ENCODE data around the gene PSMD1.

The PSMD1 gene

GRCh38 chr2:231029563-231029962, 27.1 kb upstream of the PSMD1 start:
- TF ChIP-seq NFIC (IDR thresholded peaks at IDR 0.05), result no peak
- no peak for TF ChIP-seq MAX (IDR thresholded peaks at IDR 0.05)
- TF ChIP-seq TEAD4 (IDR thresholded peaks at IDR 0.05), result no peak
- TF ChIP-seq FOXM1 (IDR thresholded peaks at IDR 0.05; ENCODE audit: borderline replicate concordance, low read depth), result no peak
- no peak for TF ChIP-seq TCF12 (IDR thresholded peaks at IDR 0.05; ENCODE audit: low read depth)
- no peak for TF ChIP-seq TAF1 (IDR thresholded peaks at IDR 0.05; ENCODE audit: low read depth)
- TF ChIP-seq ZBTB7A (IDR thresholded peaks at IDR 0.05; ENCODE audit: low read depth), result no peak
- no peak for TF ChIP-seq REST (IDR thresholded peaks at IDR 0.05; ENCODE audit: low read depth)
- no peak for TF ChIP-seq CEBPB (IDR thresholded peaks at IDR 0.05)
- TF ChIP-seq CREB1 (IDR thresholded peaks at IDR 0.05; ENCODE audit: low read depth), result no peak
- TF ChIP-seq EGR1 (IDR thresholded peaks at IDR 0.05), result no peak
- TF ChIP-seq EP300 (IDR thresholded peaks at IDR 0.05; ENCODE audit: borderline replicate concordance), result no peak
- TF ChIP-seq USF1 (IDR thresholded peaks at IDR 0.05), result no peak
- no peak for TF ChIP-seq RAD21 (IDR thresholded peaks at IDR 0.05; ENCODE audit: low read depth)

- TF ChIP-seq TCF12 (IDR thresholded peaks at IDR 0.05; ENCODE audit: low read depth), result no peak
- no peak for TF ChIP-seq CREB1 (IDR thresholded peaks at IDR 0.05; ENCODE audit: low read depth)
- TF ChIP-seq EGR1 (IDR thresholded peaks at IDR 0.05), result no peak
- TF ChIP-seq TAF1 (IDR thresholded peaks at IDR 0.05; ENCODE audit: low read depth), result no peak
- TF ChIP-seq RAD21 (IDR thresholded peaks at IDR 0.05; ENCODE audit: low read depth), result no peak
- TF ChIP-seq NFIC (IDR thresholded peaks at IDR 0.05), result no peak
- no peak for TF ChIP-seq EP300 (IDR thresholded peaks at IDR 0.05; ENCODE audit: borderline replicate concordance)
- no peak for TF ChIP-seq CEBPB (IDR thresholded peaks at IDR 0.05)
These were observed 25.9 kb upstream of the PSMD1 start for GRCh38 chr2:231030725-231031124.

- TF ChIP-seq FOXM1 (IDR thresholded peaks at IDR 0.05; ENCODE audit: borderline replicate concordance, low read depth), result no peak
- TF ChIP-seq RAD21 (IDR thresholded peaks at IDR 0.05; ENCODE audit: low read depth), result no peak
- TF ChIP-seq NFIC (IDR thresholded peaks at IDR 0.05), result no peak
- no peak for TF ChIP-seq ZBTB7A (IDR thresholded peaks at IDR 0.05; ENCODE audit: low read depth)
- TF ChIP-seq REST (IDR thresholded peaks at IDR 0.05; ENCODE audit: low read depth), result no peak
These were observed 24.0 kb upstream of the PSMD1 start for GRCh38 chr2:231032575-231033140.

GRCh38 chr2:231033147-231034132, 23.2 kb upstream of the PSMD1 start:
- TF ChIP-seq NFIC (IDR thresholded peaks at IDR 0.05) (no peak), TEAD4 (IDR thresholded peaks at IDR 0.05) (no peak), TCF12 (IDR thresholded peaks at IDR 0.05; ENCODE audit: low read depth) (no peak), USF1 (IDR thresholded peaks at IDR 0.05) (no peak), RAD21 (IDR thresholded peaks at IDR 0.05; ENCODE audit: low read depth) (no peak), ZBTB7A (IDR thresholded peaks at IDR 0.05; ENCODE audit: low read depth) (no peak), FOXM1 (IDR thresholded peaks at IDR 0.05; ENCODE audit: borderline replicate concordance, low read depth) (no peak), CEBPB (IDR thresholded peaks at IDR 0.05) (no peak), REST (IDR thresholded peaks at IDR 0.05; ENCODE audit: low read depth) (no peak)
